ENCODE measurements around the gene GUCY2D.
A peak's percentile ranks its signal among the peaks of the same experiment; 100 is the strongest.

The GUCY2D gene

GRCh38 chr17:8057691-8058114 is 55.3 kb downstream of the GUCY2D start:
- no peak for TF ChIP-seq ZFX (IDR thresholded peaks at IDR 0.05)
- peak overlapping the region; percentile 100 for H3K27ac ChIP-seq

- peak overlapping the region; percentile 100 for H3K27ac ChIP-seq
- TF ChIP-seq CTCF (conservative IDR thresholded peaks at IDR 0.05) = no peak
- no peak for TF ChIP-seq ZFX (IDR thresholded peaks at IDR 0.05)
Observed at GRCh38 chr17:8059131-8059530, 56.7 kb downstream of the GUCY2D start.

GRCh38 chr17:8060274-8060673 is 57.9 kb downstream of the GUCY2D start:
- TF ChIP-seq ZFX (IDR thresholded peaks at IDR 0.05) = no peak
- TF ChIP-seq CTCF (conservative IDR thresholded peaks at IDR 0.05) = peak; percentile 85
- peak overlapping the region; percentile 100; the same call in 1 of the 2 replicates for H3K27ac ChIP-seq

GRCh38 chr17:8061851-8062250 is 59.4 kb downstream of the GUCY2D start:
- H3K27ac ChIP-seq = peak overlapping the region; percentile 66

- peak overlapping the region; percentile 66; the same call in 1 of the 2 replicates for H3K27ac ChIP-seq
- no peak for TF ChIP-seq ZFX (IDR thresholded peaks at IDR 0.05)
- no peak for TF ChIP-seq CTCF (conservative IDR thresholded peaks at IDR 0.05)
Observed at GRCh38 chr17:8062435-8062806, 60.0 kb downstream of the GUCY2D start.

GRCh38 chr17:8062807-8063483 is 60.5 kb downstream of the GUCY2D start:
- H3K27ac ChIP-seq = peak overlapping the region; percentile 66; the same call in 1 of the 2 replicates
- no peak for TF ChIP-seq ZFX (IDR thresholded peaks at IDR 0.05)
- TF ChIP-seq CTCF (conservative IDR thresholded peaks at IDR 0.05) = no peak

GRCh38 chr17:8063761-8064534 is 61.5 kb downstream of the GUCY2D start:
- peak overlapping the region; percentile 51 for H3K27ac ChIP-seq
- TF ChIP-seq CTCF (conservative IDR thresholded peaks at IDR 0.05) (no peak), ZFX (IDR thresholded peaks at IDR 0.05) (no peak)

GRCh38 chr17:8064561-8065019 is 62.2 kb downstream of the GUCY2D start:
- H3K27ac ChIP-seq = peak overlapping the region; percentile 51
- no peak for TF ChIP-seq ZFX (IDR thresholded peaks at IDR 0.05)
- no peak for TF ChIP-seq CTCF (conservative IDR thresholded peaks at IDR 0.05)
